ENCODE measurements around the gene SPATA31A5.
"Not testable (repeated sequence)": the region's sequence is repeated elsewhere in the genome, so short reads cannot be mapped to it uniquely, and the experiment has no call there.

The SPATA31A5 gene

DNA sequence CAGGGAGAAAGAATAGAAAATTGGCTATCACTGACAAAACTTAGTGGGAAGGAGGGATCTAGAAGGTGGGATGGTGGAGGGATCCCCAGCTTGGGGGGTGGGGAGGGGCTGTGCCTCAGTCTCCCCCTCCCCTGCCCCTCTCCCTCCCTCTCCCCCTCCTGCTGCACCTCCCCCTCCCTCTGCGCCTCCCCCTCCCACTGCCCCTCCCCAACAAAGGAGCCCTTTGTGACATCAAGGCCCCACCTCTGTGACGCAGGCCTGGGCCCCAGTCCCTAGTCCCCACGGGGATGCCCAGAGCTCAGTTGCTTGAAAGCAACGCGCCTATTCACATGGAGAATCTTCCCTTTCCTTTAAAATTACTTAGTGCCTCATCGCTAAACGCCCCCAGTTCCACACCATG is at the start of gene SPATA31A5:
SPATA31A5 (plus strand) TSS at position 301 of the 400 bp plus-strand sequence; CDS start at position 330, 29 bp downstream.
- in situ Hi-C loops (cut with MboI; ENCODE audit: low sequenced_read_pairs), result not testable (repeated sequence)

DNA sequence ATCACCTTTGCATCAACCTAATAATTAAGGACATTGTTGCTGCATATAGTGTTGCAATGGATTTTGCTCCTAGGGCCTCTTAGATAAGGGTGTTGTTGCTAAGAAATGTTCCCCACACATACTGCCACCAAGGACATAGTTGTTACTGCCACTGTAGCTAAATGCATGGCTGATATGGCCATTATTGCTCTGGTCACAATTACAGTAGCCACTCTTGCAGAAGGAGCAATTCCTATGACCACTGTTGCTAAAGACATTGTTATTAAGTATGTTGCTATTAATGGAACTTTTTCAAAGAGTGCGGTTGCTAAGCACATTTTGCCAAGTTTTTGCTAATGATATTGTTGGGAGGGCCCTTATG is 48.8 kb downstream of the SPATA31A5 start:
- in situ Hi-C loops (cut with MboI; ENCODE audit: low sequenced_read_pairs), result not testable (repeated sequence)

DNA sequence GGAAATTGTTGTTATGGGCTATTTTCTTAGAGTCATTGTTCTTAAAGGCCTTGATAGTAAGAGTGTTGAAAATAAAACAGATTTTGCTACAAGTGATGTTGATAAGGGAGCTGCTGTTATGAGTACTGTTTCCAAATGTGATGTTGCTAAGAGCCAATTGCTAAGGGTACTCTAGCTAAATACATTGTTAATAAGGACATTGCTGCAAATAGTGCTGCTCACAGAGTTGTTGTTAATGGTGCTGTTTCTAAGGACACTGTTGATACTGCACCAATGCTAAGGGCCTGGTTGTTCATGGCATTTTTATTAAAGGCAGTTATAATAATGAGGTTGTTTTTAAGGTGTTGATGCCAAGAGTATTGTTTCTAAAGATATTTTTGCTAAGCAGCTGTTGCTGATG is 52.2 kb downstream of the SPATA31A5 start:
- in situ Hi-C loops (cut with MboI; ENCODE audit: low sequenced_read_pairs), result not testable (repeated sequence)
